GM04503 (cell line): ENCODE measurements around the gene MROH9.
"Not testable (repeated sequence)": the region's sequence is repeated elsewhere in the genome, so short reads cannot be mapped to it uniquely, and the experiment has no call there.

Experiments
- DNase-seq: peaks from one replicate; pipeline ENCODE4 v3.0.0-alpha.2; 2012; ENCODE audit warnings: low read depth

The MROH9 gene, protein sequence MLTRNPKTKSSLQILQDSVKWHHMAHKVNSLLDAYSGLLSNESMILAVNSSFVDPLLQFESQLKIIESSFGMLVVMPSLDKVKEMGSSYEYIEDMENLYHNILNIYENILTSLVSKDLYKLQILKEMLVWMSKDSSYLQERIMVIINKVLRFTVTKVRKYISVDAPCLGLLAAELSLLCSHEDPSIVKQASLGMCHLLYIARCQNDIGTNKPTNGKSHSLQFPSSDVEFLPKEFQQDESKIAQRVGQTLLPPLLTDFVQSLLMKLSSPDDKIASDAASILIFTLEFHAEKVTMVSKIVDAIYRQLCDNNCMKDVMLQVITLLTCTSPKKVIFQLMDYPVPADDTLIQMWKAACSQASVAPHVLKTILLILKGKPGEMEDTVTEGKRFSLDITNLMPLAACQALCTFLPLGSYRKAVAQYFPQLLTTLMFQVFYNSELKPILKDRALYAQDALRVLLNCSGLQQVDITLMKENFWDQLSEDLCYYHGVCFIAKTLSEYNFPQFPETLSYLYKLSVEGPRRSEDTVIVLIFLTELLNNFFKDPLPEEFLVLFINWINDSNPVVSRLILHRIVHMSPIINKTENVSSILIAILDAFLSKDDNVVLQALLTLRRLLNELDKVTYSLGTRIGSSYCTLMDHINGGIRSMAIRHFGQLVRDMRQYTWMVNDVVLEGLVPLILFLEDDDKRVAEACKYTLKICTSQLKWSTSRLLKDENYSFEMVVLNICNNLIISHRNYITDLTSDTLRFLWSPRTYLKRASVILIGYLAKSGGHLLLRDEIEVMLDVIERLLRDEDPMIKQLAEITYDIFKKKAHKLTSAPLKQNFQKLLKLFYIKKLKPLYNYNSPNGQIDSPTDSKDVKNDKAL

DNA sequence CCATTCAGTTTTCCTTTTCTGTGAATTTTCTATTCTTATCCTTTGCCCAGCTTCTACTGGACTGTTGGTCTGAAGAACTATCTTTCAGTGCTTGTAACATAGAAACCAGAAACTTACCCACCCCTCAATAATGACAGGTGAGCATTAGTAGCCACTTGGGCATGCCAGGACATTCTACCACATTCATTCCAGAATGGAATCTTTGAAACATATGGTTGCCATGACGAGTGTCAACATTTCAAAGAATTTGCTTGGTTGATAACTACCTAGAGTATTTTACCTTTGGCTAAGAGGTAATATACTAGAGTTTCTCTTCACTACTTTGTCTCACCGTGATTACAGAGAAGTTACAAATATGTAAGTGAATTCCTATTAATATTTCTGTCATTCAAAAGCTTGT is at the start of gene MROH9:
MROH9 (plus strand) TSS at position 304 of the 400 bp plus-strand sequence. CDS start 10,023 bp downstream, outside the sequence.
- DNase-seq = no peak

DNA sequence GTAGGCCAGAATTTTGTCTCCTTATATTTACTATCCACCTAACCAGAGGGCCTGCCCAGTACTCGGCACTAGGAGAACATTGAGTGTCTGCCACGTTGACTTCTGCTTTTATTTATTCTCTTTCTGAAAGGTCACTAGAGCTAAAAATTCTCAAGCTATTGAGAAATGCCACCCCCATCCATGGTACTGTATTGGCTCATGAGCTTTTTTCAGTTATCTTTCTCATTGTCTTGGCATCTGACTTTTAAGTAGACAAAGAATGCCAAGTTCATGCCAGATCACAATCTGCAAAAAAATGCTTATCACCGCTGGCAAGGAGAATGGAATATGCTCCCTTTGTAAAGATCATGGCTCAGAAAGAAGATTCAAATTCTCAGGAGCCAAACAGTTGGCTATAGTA is 49.8 kb upstream of the MROH9 start:
- peak; percentile 47 for DNase-seq

DNA sequence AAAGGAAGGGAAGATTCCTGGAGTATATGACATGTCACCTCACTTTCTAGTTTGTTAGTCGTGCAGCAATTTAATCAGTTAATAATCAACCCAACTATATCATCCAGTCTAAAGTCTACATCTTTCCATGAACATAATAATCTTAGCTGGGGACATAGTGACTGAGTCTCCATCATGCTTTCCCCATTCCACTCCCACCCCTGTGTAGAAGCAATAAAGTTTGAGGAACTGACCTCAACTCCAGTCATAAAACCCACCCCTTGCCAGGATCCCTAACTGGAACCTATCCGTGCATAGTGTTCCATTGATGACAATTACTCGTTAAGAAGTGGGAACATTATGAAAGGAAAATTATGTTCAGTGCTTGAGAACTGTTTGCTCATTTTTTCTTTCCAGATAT is 48.9 kb upstream of the MROH9 start:
- DNase-seq = no peak

DNA sequence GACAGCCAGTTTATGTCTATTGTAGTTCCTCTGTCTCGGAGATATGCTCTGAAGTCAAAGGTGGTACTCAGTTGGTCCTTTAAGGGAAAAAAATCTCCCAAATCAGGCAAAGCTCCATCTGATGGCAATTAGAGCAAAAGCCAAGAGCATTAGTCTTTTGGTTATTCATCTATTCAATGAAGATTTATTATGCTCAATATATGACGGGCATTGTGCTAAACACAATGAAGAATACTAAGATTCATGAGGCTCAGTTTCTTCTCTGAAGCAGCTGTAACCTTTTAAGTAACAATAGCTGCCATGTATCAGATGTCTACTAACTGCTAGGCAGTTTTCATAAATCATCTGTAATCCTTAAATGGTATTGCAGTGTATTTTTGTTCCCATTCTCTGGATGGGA is 47.6 kb upstream of the MROH9 start:
- DNase-seq = no peak

DNA sequence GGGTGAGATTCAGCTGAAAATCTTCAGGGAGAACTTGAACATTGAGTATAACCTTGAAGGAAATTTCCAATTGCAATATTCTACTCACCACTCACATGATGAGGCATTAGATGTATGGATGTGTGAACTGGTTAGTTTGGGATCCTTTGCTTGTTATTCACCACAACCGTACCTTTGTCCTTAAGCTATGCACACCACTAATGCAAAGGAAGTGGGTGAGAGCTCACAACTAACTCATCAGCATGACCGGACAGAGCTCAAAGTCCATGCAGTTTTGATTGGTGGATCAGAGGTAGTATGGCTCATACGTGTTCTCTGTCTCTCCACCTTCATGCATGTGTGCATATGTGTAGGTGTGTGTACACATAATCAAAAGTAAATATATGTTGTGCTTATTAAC is 43.5 kb upstream of the MROH9 start:
- no peak for DNase-seq

DNA sequence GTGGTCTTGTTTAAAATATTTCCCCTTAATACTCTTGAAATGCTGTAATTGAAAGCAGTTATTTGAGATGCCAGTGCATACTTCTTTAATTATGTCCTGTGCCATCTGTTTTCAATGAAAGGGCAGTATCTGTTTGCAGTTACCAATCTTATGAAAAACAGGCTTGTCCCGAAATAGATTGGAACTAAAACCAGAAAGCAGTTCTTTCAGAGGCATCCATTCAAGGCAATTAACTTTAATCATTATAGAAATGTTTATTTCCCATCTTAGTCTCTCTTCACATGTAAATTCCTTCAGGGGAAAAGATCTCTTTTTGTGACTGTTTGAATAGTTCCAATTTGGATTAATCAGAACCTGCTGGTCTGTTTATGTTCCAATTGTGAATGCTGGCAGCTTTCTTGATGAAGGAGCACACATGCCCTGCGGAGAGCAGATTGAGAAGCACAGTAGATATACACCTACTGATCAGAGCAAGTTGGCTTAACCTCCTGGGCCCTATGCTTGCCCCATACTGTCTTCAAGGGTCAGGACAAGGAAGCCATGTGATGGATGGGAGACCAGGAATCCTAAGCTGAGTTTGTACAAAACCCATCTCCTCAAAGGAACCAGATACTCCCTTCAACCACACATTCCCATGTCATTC is 41.6 kb upstream of the MROH9 start:
- peak; percentile 56 for DNase-seq

DNA sequence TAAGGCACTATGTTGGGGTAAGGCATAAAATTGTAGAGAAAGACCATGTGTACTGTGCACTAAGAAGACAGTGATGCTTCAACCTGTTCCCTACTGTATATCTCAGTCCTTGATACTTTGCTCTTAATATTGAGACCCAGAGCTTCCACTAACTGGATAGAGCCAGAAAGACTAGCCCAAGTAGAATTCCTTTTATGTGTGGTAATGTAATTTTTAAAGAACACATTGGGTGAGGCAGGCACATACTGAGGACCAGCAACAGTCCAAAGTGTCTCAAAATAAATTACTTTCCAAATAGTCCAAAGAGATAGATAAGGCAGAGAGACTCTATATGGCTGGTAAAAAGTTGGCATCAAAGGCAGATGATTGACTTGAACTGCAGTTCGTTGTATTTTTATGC is 31.4 kb upstream of the MROH9 start:
- DNase-seq = no peak

DNA sequence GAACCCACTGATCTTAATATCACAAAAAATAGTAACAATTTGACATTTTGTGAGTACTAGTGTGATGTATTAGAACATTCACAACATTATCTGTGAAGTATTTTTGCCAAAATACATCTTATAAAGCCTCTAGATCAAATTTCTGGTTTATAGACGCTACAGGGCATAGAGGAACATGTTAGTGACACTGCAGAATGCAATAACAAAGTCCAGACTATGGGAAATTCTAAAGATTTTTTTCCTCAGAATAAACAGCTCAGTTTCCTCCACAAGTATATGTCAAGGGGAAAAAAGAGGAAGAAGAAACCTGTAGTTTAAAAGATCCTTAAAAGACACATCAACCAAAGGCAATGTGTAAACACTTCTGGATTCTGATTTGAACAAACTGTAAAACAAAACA is 26.4 kb upstream of the MROH9 start:
- no peak for DNase-seq

DNA sequence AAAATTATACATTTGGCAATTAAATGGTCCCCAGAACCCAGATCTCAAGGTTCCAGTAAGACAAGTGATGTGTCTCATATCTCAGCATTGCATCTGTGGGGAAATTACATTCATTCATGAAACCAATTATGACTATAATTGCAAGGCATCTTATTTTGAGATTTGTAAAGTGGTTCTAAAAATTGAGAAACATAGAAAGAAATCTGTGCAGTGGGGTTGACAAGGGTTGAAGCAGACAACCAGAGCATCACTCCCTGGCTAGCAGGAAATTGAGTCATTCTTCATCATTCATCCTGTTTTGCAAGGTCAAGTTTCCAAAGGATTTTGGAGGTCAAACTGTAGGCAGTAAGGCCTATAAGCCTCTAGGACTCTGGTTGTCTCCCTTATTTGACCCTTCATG is 25.1 kb upstream of the MROH9 start:
- peak; percentile 55 for DNase-seq

DNA sequence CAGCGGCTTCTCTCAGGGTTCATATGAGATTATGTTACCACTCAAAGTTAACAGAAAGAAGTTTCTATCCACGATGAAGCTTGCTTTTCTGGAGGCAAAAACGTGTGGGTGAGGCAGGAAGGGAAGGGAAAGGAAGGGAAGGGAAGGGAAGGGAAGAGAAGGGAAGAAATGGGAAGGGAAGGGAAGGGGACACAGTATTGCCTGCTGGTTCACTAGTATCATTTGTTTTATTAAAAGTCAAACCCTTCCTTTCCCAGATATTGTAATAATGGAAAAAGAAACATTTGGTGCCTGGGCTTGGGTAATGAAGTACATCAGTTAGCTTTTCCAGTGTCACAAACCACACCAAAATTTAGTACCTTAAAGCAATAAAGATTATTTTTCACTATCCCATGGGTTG is 18.0 kb upstream of the MROH9 start:
- DNase-seq = no peak

DNA sequence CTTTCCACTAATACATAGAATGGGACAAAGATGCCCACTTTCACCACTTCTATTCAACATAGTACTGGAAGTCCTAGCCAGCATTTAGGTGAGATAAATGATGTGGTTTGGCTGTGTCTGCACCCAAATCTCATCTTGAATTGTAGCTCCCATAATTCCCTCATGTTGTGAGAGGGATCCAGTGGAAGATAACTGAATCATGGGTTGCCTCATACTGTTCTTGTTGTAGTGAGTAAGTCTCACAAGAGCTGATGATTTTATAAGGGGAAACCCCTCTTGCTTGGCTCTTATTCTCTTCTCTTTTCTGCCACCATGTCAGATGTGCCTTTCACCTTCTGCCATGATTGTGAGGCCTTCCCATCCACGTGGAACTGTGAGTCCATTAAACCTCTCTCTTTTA is 10.7 kb upstream of the MROH9 start:
- not testable (repeated sequence) for DNase-seq

DNA sequence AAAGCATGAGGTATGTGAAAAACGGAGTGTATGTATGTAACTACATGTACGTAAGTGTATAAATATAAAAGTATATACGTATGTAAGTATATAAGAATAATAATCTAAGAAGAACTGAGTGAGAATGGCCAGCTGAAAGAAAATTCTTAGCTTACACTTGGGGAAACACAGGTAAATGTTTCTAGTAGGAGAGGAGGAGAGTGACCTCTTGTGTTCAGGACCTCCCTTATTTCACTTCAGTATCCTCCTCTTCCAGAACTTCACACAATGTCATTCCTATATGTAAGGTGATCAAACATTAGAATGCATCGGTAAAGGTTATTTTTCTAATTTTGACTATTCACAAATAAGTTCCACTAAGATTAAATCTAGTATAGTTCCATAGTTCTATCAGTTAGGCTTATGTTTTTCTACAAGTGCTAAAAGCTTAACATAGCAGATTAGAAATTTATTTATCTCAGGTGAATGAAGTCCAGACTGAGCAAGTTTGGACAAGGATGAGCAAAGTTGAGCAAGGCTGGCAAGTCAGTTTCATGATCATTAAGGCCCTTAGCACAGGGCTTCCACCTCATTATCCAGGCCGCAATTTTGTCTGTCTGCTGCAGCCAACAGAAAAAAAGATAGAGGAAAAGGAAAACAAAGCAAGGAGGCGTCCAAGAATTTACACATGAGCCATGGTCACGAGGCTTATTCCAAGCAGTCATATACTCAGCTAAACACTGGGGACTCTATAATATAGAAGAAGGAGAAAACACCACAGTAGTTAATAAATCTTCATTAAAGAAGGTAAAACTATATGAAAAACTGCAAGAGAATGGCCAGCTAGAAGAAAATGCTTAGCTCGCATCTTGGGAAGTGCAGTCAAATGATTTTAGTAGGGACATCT is 7.1 kb upstream of the MROH9 start:
- DNase-seq = no peak

DNA sequence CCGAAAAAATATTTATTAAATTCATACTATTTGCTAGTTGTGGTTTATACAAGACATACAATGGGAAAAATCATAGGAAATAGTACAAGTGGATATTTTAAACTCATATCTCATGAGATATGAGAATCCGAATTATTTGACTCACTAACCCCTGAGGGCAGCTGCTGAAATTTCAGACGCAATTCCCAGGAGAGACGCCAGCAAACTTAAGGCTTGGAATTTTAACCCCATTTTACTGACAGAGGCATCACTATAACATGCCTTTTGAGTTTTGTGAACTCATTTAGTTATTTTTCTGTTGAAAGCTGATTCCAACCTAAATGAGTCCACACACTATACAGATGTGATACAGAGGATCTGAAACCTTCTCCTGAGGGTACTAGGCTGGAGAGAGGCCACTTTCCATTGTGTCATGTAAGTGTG is 5.9 kb upstream of the MROH9 start:
- DNase-seq = peak; percentile 11

DNA sequence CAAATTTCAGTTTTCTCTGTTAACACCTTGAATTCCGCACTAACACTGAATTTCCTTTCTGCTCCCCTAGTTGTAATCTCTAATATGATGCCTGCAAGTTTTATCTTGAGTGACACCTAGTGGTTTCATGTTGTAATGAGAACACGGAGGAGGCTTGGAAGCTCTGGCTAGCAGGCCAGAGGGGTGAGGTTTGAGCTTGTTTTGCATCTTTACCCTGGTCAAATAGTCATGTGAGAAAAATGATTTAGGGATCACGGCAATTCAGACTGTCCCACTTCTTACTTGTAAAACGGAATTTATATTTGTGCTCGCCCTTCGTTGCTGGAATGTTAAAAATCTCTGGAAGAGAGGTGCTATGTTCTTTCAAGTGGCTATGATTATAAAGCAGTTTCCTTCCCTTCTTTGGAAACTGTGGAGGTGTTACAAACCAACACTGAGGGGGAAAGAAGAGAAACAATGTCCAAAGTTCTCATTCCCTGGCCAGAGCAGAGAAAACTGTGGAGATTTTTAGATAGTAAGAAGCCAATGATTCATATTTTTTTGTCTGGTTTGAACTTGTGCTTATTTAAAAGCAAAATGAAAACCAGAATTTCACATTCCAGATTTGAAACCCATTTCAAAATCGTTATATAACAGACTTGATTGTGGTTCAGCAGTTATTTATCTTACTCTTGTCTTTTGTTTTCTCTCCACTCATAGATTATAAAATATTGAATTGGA is 5.3 kb upstream of the MROH9 start:
- DNase-seq = peak; percentile 37

DNA sequence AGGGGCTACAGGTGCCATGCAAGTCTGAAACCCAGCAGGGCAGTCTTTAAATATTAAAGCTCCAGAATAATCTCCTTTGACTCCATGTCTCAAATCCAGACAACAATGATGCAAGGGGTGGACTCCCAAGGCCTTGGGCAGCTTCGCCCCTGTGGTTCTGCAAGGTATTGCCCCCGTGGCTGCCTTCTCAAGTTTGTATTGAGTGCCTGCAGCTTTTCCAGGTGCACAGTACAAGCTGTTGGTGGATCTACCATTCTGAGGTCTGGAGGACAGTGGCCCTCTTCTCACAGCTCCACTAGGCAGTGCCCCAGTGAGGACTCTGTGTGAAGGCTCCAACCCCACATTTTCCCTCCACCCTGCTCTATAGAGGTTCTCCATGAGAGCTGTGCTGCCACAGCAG is 3.7 kb upstream of the MROH9 start:
- DNase-seq = no peak

DNA sequence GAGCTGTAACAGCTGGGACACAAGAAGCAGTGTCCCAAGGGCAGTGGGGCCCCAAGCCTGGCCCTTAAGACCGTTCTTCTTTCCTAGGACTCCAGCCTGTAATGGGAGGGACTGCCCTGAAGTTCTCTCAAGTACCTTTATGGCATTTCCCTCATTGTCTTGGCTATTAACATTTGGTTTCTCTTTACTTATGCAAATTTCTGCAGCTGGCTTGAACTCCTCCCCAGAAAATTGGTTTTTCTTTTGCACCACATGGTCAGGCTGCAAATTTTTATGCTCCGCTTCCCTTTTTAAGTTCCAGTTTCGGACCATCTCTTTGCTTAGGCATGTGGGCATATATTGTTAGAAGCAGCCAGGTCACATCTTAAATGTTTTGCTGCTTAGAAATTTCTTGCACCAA is 3.1 kb upstream of the MROH9 start:
- no peak for DNase-seq

DNA sequence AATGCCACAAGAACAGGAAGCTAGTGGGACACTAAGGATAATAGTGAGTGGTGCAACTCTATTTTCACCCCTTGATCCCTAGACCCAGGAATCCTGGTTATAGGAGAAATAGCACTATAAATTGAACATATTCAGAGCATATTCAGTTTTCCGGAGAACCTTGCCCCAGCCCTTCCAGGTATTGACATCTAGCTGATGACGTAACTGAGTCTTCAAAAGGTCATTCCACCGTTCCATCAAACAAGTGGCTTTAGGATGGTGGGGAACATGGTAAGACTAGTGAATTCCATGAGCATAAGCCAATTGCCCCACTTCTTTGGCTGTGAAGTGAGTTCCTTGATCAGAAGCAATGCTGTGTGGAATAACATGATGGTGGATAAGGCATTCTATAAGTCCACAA is 2.9 kb downstream of the MROH9 start:
- DNase-seq = no peak

DNA sequence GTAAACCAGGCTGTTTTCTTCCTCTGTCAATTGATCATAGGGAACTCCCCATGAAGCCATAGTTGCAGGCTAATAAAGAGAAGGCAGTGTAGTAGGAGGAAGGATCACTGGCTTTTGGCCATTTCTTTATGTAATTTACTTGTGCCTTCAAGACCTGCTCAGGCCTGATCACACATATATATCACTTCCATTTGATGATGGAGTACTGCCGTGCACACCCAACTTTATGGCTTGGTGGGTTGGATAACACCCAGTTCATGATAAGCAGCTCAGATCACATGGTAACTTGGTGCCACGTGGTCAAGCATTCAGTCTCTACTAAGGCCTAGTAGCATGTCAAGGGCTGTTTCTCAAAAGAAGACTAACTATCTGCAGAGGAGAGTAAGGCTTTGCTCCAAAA is 4.1 kb downstream of the MROH9 start:
- no peak for DNase-seq

DNA sequence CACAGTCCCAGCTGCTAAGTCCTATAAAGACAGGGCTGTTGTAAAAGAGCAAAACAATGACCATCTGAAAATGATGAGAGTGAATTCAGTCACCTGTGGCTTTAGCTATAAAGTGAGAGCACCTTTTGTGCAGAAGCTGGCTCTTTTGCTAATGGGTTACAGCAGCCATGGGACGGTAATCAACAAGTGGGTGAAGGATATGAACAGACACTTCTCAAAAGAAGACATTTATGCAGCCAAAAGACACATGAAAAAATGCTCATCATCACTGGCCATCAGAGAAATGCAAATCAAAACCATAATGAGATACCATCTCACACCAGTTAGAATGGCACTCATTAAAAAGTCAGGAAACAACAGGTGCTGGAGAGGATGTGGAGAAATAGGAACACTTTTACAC is 16.4 kb downstream of the MROH9 start:
- not testable (repeated sequence) for DNase-seq

DNA sequence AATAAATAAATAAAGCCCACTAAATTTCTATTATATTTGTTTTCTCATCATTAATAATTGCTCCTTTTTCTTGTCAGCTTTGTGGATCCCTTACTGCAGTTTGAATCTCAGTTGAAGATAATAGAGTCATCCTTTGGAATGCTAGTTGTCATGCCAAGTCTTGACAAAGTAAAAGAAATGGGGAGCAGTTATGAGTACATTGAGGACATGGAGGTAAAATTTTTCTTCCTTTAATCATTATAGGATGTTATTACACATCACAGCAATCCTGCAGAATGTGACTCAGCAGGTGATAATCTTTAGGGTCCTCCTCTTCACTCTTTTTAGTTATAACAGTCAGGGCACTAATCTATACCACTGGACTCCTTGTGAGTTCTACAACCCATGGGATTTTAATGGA is 24.1 kb downstream of the MROH9 start:
- peak; percentile 25 for DNase-seq

DNA sequence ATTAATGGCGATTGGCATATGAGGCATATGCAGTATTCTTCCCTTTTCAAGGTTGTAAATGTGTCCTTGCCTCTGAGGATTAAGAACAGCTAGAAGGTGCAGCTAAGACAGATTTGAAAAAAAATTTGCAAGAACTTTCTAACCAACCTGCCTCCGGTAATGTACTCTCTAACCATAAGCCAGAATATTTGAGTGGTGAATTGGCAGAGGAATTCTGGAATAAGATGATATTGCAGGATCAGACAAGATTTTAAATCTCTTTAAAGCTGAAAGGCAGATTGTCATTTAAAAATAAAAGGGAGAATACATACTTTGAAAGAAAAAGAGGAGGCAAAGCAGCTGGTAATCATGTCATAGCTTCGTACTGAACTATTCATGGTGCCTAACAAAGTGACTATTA is 29.2 kb downstream of the MROH9 start:
- no peak for DNase-seq
